Measurements from ENCODE around the gene TWF2.

GRCh38 chr3:52200981-52201679, 37.8 kb downstream of the TWF2 start:
- TF ChIP-seq POLR2A (IDR thresholded peaks at IDR 0.05; ENCODE audit: low read length) (no peak), GATA1 (IDR thresholded peaks at IDR 0.05; ENCODE audit: low read depth, low read length) (no peak)
